Adrenal gland (tissue), 5 donors: ENCODE results near the gene NOL6.

Experiments used
- POLR2A ChIP-seq, 2 donors: fragments of 450-650 bp; IDR thresholded peaks; one replicate each; pipeline ENCODE4 v1.6.1; 2017; ENCODE audit warnings: antibody characterized with exemption in 2 of 2, mild to moderate bottlenecking in 2 of 2, moderate library complexity in 1 of 2
- TF ChIP-seq, protein P1 (sequence below), 6 experiments: fragments of 450-650 bp in 4 of 6; fragments of 200-600 bp in 2 of 6; sonication (generic) in 1 of 6; IDR thresholded peaks; 1 replicate in 5 of 6; 2 replicates in 1 of 6; pipeline versions ENCODE4 v1.5.1 to v1.8.0; 2016 to 2021; ENCODE audit warnings: antibody characterized with exemption in 6 of 6, mild to moderate bottlenecking in 2 of 6, moderate library complexity in 1 of 6
- donor health status: DM: no; HTN: no; CAD: no.

DNA sequence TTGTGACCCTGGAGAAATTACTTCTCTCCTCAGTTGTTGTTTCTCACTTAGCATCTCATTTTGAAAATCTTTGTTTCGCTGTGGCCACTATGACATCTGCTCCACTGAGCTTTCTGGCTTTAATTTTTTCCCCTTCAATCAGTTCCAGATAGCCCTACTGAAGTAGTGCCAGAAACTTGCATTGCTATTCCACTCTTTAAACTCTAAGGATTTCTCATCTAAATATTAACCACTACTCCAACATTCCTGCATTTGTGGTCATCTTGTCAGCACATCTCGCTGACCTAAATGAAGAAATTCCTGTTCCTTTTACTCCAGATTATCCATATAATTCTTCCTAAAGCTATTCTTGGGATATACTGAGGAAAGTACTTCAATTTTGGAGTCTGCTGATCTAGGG, 15.3 kb upstream of the NOL6 start:
- TF ChIP-seq, protein P1, sequence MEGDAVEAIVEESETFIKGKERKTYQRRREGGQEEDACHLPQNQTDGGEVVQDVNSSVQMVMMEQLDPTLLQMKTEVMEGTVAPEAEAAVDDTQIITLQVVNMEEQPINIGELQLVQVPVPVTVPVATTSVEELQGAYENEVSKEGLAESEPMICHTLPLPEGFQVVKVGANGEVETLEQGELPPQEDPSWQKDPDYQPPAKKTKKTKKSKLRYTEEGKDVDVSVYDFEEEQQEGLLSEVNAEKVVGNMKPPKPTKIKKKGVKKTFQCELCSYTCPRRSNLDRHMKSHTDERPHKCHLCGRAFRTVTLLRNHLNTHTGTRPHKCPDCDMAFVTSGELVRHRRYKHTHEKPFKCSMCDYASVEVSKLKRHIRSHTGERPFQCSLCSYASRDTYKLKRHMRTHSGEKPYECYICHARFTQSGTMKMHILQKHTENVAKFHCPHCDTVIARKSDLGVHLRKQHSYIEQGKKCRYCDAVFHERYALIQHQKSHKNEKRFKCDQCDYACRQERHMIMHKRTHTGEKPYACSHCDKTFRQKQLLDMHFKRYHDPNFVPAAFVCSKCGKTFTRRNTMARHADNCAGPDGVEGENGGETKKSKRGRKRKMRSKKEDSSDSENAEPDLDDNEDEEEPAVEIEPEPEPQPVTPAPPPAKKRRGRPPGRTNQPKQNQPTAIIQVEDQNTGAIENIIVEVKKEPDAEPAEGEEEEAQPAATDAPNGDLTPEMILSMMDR (IDR thresholded peaks at IDR 0.05), result no peak
- no peak for TF ChIP-seq POLR2A (IDR thresholded peaks at IDR 0.05)
